ENCODE results near the gene ZNF444.

ZNF444 gene

DNA sequence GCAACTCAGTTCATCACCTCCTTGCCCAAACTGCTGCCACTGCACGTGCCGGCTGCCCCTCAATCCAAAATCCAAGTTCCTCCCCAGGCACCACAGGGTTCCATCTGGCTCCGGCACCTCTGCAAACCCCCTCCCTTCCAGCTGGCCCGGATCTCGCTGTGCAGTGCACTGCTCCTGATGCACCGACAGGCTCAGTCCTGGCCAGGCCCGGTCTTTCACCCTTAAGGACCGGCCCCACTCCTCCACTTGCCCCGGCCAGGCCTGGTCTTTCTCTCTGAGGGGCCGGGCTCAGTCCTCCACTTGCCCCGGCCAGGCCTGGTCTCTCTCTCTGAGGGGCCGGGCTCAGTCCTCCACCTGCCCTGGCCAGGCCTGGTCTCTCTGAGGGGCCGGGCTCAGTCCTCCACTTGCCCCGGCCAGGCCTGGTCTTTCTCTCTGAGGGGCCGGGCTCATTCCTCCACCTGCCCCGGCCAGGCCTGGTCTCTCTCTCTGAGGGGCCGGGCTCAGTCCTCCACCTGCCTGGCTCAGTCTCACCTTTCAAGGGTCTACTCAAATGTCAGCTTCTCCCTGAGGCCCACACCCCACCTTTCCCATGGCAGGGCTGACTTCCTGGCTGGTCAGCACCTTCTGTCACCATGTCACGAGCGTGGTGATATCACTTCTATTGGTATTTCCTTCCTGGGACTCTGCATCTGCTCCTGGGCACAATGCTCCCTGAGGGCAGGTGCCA, 26.9 kb upstream of the ZNF444 start:
- TF ChIP-seq, protein P1, sequence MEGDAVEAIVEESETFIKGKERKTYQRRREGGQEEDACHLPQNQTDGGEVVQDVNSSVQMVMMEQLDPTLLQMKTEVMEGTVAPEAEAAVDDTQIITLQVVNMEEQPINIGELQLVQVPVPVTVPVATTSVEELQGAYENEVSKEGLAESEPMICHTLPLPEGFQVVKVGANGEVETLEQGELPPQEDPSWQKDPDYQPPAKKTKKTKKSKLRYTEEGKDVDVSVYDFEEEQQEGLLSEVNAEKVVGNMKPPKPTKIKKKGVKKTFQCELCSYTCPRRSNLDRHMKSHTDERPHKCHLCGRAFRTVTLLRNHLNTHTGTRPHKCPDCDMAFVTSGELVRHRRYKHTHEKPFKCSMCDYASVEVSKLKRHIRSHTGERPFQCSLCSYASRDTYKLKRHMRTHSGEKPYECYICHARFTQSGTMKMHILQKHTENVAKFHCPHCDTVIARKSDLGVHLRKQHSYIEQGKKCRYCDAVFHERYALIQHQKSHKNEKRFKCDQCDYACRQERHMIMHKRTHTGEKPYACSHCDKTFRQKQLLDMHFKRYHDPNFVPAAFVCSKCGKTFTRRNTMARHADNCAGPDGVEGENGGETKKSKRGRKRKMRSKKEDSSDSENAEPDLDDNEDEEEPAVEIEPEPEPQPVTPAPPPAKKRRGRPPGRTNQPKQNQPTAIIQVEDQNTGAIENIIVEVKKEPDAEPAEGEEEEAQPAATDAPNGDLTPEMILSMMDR (IDR thresholded peaks at IDR 0.05; ENCODE audit: low read depth, low read length, missing control alignments) = no peak
- no peak for DNase-seq (ENCODE audit: low read depth)
- no peak overlapping the region for H3K4me3 ChIP-seq (ENCODE audit: low read depth, low read length)

- TF ChIP-seq, protein P1 (IDR thresholded peaks at IDR 0.05; ENCODE audit: low read depth, low read length, missing control alignments) = no peak
- no peak overlapping the region for H3K4me3 ChIP-seq (ENCODE audit: low read depth, low read length)
Observed at GRCh38 chr19:56114778-56115110, 26.3 kb upstream of the ZNF444 start.

DNA sequence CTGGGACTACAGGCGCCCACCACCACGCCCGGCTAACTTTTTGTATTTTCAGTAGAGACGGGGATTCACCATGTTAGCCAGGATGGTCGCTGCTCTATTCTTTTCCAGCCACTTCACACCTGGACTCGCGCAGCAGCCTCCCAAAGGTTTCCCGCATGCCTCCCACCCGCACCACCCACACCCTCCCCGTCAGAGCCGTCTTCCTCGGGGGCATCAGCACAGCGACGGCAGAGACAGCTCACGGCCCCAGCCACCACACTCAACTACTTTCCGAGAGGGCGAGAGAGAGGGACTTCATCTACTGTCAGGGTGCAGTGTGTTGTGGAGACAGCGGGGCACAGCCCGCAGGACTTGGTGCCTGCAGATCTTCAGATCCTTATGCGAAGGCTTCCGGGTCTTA, 25.6 kb upstream of the ZNF444 start:
- TF ChIP-seq, protein P1 (IDR thresholded peaks at IDR 0.05; ENCODE audit: low read depth, low read length, missing control alignments) = no peak
- no peak overlapping the region for H3K4me3 ChIP-seq (ENCODE audit: low read depth, low read length)
- no peak for DNase-seq (ENCODE audit: low read depth)

More at GRCh38 chr19:56114778-56115110, 26.3 kb upstream of the ZNF444 start:
- no peak for DNase-seq (ENCODE audit: low read depth)

GRCh38 chr19:56116606-56117005, 24.5 kb upstream of the ZNF444 start:
- DNase-seq (ENCODE audit: low read depth) = no peak
- TF ChIP-seq, protein P1 (IDR thresholded peaks at IDR 0.05; ENCODE audit: low read depth, low read length, missing control alignments) = no peak
- H3K4me3 ChIP-seq (ENCODE audit: low read depth, low read length) = no peak overlapping the region

DNA sequence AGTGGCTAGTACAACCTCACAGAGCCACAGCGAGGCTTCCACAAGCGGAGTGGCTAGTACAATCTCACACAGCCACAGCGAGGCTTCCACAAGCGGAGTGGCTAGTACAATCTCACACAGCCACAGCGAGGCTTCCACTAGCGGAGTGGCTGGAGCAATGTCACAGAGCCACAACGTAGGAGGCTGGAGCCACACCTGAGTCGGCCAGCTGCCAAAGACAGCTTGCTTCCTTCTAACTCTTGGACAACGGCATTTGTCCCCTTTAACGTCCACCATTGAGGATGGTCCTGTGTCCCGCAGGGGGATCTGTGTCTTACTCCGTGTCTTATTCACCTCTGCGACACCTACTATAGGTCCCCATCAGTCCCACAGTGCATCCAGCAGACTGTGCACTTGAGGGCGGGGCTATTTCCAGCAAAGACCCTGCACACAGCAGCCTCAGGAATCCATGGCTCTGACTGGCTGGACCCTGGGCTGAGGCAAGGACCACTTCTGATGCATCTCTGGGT, 23.7 kb upstream of the ZNF444 start:
- TF ChIP-seq, protein P1 (IDR thresholded peaks at IDR 0.05; ENCODE audit: low read depth, low read length, missing control alignments) = no peak
- H3K4me3 ChIP-seq (ENCODE audit: low read depth, low read length) = no peak overlapping the region
- no peak for DNase-seq (ENCODE audit: low read depth)

DNA sequence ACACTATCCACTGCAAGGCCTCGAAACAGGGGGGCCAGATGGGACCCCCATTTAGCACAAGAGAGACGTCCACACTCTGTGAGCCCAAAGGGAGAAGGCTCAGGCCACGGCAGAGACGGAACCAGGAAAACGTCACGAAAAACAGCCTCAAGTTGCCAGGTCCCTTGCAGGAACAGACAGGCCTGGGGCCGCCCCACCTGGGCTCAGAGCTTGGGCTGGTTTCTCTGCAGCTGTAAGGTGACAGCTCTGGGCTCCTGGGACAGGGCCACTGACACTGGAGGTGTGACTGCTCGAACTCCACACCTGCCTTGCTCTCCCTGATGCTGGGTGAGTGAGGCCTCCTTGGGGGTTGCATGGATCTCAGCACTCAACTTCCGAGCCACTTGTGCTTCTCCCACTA, 23.2 kb upstream of the ZNF444 start:
- DNase-seq (ENCODE audit: low read depth) = no peak
- TF ChIP-seq, protein P1 (IDR thresholded peaks at IDR 0.05; ENCODE audit: low read depth, low read length, missing control alignments) = no peak
- H3K4me3 ChIP-seq (ENCODE audit: low read depth, low read length) = no peak overlapping the region
